Measurements from ENCODE around the gene ENO2. TPM values are rescaled to one million over a fixed set of nuclear protein-coding genes. Genes with fewer than 3 reads are reported as not detected.

ENO2 gene
- total RNA-seq, 2 experiments from 2014 or later = 171 to 175 TPM

- POLR2A ChIA-PET = interaction anchor here (0.5 to 2.6 kb wide), 19 partner anchors 10 to 249 kb away, joined by 3 to 32 read pairs (median 4); partner anchors contain the start of genes ATN1, LPCAT3, PTPN6 and SPSB2
- CTCF ChIA-PET = interaction anchor here (0.6 to 6.2 kb wide), 14 partner anchors 9 to 68 kb away, joined by 3 to 52 read pairs (median 4); partner anchors contain the start of genes ENO2, PTPN6 and SPSB2
Measured at GRCh38 chr12:6937481-6938352, 23.3 kb downstream of the ENO2 start.

DNA sequence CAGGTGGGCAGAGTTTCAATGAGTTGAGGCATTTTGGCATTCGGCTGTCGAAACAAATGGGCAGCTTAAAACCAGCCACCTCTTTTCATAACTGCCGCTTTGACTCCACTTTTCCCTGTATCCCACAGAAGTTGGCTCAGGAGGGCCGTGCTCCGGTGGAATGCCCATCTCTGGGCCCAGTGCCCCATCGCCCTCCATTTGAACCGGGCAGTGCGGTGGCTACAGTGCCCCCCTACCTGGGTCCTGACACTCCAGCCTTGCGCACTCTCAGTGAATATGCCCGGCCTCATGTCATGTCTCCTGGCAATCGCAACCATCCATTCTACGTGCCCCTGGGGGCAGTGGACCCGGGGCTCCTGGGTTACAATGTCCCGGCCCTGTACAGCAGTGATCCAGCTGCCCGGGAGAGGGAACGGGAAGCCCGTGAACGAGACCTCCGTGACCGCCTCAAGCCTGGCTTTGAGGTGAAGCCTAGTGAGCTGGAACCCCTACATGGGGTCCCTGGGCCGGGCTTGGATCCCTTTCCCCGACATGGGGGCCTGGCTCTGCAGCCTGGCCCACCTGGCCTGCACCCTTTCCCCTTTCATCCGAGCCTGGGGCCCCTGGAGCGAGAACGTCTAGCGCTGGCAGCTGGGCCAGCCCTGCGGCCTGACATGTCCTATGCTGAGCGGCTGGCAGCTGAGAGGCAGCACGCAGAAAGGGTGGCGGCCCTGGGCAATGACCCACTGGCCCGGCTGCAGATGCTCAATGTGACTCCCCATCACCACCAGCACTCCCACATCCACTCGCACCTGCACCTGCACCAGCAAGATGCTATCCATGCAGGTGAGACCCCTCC is 24.2 kb downstream of the ENO2 start:
- ChIA-PET CTCF (interaction anchor here (1.0 to 6.2 kb wide), 12 partner anchors 10 to 69 kb away, joined by 3 to 52 read pairs (median 4); partner anchors contain the start of genes ENO2, PTPN6 and SPSB2), POLR2A (interaction anchor here (0.6 to 2.6 kb wide), 14 partner anchors 9 to 172 kb away, joined by 3 to 32 read pairs (median 5); partner anchors contain the start of genes ATN1, LPCAT3, PTPN6 and SPSB2)

DNA sequence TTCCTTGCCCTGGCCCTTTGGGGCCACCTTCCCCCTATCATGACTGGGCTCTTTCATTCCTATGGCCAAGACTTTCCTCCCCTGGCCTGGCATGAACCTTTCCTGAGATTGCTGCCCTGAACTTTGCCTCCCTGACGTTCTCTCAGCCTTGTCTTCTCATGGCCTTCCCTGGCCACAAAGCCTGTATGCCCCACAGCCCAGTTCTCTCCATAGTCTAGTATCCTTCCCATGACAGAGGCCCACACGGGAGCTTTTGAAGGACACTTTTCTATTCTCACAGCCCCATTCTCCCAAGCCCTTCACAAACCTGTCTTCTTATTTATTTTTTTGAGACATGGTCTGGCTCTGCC is 24.8 kb downstream of the ENO2 start:
- CTCF ChIA-PET = interaction anchor here (0.6 to 6.2 kb wide), 5 partner anchors 10 to 170 kb away, joined by 3 to 52 read pairs (median 5); partner anchors contain the start of gene C1RL
- POLR2A ChIA-PET = interaction anchor here (0.5 to 1.5 kb wide), 3 partner anchors 10 to 30 kb away, joined by 3 to 4 read pairs (median 3); no protein-coding TSS in a partner anchor

GRCh38 chr12:6941267-6941666 is 26.9 kb downstream of the ENO2 start:
- ChIA-PET POLR2A (interaction anchor here (0.5 to 12.5 kb wide), 3 partner anchors 19 to 89 kb away, joined by 3 to 353 read pairs (median 6); no protein-coding TSS in a partner anchor), CTCF (interaction anchor here (1.5 kb wide), 1 partner anchor 27 kb away, joined by 3 read pairs; the partner anchor contains the start of gene ENO2)

- CTCF ChIA-PET = interaction anchor here (1.5 to 11.8 kb wide), 3 partner anchors 9 to 27 kb away, joined by 3 to 337 read pairs (median 3); partner anchors contain the start of genes ENO2 and PTPN6
- POLR2A ChIA-PET = interaction anchor here (12.5 kb wide), 1 partner anchor 19 kb away, joined by 353 read pairs; no protein-coding TSS in a partner anchor
Measured at GRCh38 chr12:6941782-6942181, 27.4 kb downstream of the ENO2 start.

DNA sequence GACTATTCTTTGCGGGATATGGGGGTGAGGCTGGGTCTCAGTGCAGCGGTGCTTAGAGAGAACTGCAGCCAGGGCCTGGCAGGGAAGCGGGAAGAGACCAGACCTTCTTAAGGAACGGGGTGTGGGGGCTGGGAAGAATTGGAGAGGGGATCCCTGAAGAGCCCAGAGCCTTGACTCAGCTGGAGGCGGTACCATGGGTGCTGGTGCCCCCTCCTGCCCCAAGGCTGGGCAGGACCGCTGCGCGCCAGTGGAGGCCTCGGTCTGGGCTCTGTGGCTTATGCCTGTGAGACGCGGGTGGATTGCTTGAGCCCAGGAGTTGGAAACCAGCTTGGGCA is 27.9 kb downstream of the ENO2 start:
- ChIA-PET CTCF (interaction anchor here (1.5 to 11.8 kb wide), 4 partner anchors 9 to 28 kb away, joined by 3 to 337 read pairs (median 8); partner anchors contain the start of genes ENO2 and PTPN6), POLR2A (interaction anchor here (2.2 to 12.5 kb wide), 2 partner anchors 10 to 18 kb away, joined by 13 to 353 read pairs; no protein-coding TSS in a partner anchor)

DNA sequence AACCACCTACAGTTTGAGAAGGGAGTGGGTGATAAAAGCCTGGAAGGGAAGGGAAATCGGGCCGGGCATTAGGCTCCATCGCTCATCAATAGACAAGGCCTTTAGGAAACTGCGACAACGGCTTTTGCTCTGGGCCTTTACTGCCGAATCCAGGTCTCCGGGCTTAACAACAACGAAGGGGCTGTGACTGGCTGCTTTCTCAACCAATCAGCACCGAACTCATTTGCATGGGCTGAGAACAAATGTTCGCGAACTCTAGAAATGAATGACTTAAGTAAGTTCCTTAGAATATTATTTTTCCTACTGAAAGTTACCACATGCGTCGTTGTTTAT is 29.0 kb downstream of the ENO2 start:
- ChIA-PET CTCF (interaction anchor here (0.9 to 11.8 kb wide), 12 partner anchors 8 to 177 kb away, joined by 3 to 337 read pairs (median 4); partner anchors contain the start of genes ENO2, PTMS and PTPN6), POLR2A (interaction anchor here (0.6 to 12.5 kb wide), 15 partner anchors 9 to 1031 kb away, joined by 3 to 353 read pairs (median 9); partner anchors contain the start of genes EMG1, LPCAT3, PHB2 and SPSB2)

GRCh38 chr12:6943722-6944380 is 29.5 kb downstream of the ENO2 start, which contains the start of the genes C12orf57 and RNU7-1:
Gene C12orf57, plus strand, starts transcription at chr12:6944022. Its CDS starts 100 bp downstream, at chr12:6944122.
Gene RNU7-1, plus strand, starts transcription at chr12:6943816.
- ChIA-PET CTCF (interaction anchor here (0.8 to 11.8 kb wide), 14 partner anchors 9 to 178 kb away, joined by 3 to 337 read pairs (median 4); partner anchors contain the start of genes ENO2 and PTMS), POLR2A (interaction anchor here (0.6 to 12.5 kb wide), 18 partner anchors 9 to 1031 kb away, joined by 3 to 353 read pairs (median 7); partner anchors contain the start of genes EMG1, LPCAT3, PHB2 and SPSB2)

GRCh38 chr12:6944381-6945186 is 30.2 kb downstream of the ENO2 start:
- POLR2A ChIA-PET = interaction anchor here (0.7 to 12.5 kb wide), 14 partner anchors 8 to 474 kb away, joined by 3 to 353 read pairs (median 9); partner anchors contain the start of genes EMG1, LPCAT3, PHB2 and SPSB2
- CTCF ChIA-PET = interaction anchor here (0.7 to 11.8 kb wide), 15 partner anchors 8 to 178 kb away, joined by 3 to 337 read pairs (median 5); partner anchors contain the start of gene PTMS

DNA sequence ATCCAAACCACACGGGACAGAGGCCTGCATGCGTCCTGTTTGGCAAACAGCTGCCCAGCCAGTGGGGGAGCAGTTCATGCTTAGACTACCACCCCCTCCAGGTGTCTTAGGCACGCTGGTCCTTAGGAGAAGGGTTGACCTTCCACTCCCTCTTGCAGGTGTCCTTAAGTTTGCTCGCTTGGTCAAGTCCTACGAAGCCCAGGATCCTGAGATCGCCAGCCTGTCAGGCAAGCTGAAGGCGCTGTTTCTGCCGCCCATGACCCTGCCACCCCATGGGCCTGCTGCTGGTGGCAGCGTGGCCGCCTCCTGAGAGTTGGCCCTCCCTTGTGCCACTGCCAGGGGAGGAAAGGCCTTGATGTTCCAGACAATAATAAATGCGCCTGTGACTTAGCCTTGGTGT is 31.2 kb downstream of the ENO2 start:
- ChIA-PET CTCF (interaction anchor here (1.4 to 11.8 kb wide), 5 partner anchors 15 to 168 kb away, joined by 3 to 337 read pairs (median 6); partner anchors contain the start of gene C1RL), POLR2A (interaction anchor here (0.9 to 12.5 kb wide), 5 partner anchors 15 to 475 kb away, joined by 4 to 353 read pairs (median 6); partner anchors contain the start of genes SPSB2 and VAMP1)

GRCh38 chr12:6946033-6946919 is 31.9 kb downstream of the ENO2 start:
- ChIA-PET CTCF (interaction anchor here (1.2 to 11.8 kb wide), 9 partner anchors 14 to 167 kb away, joined by 3 to 337 read pairs (median 5); partner anchors contain the start of gene C1RL), POLR2A (interaction anchor here (0.6 to 12.5 kb wide), 7 partner anchors 9 to 161 kb away, joined by 3 to 353 read pairs (median 5); partner anchors contain the start of genes ENO2 and SPSB2)

GRCh38 chr12:6946920-6947374 is 32.6 kb downstream of the ENO2 start:
- ChIA-PET CTCF (interaction anchor here (1.2 to 11.8 kb wide), 6 partner anchors 9 to 96 kb away, joined by 3 to 337 read pairs (median 5); no protein-coding TSS in a partner anchor), POLR2A (interaction anchor here (0.6 to 12.5 kb wide), 7 partner anchors 10 to 223 kb away, joined by 3 to 353 read pairs (median 4); partner anchors contain the start of genes ENO2 and SPSB2)

DNA sequence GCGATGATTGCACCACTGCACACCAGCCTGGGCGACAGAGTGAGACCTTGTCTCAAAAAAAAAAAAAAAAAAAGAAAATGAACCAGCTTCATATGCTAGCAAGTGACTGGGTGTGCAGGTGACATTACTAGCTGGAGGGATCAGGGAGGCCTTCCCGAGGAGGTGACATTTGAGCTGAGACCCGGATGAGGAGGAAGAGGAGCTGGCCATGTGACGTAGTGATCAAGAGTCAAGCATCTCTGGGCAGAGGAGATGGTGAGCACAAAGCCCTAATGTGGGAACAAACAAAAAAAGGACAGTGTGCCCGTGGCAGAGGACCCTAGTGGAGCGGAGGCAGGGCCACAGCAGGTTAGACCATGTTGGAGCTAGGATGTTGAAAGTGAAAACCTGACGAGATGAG is 33.2 kb downstream of the ENO2 start:
- CTCF ChIA-PET = interaction anchor here (1.2 to 11.8 kb wide), 7 partner anchors 10 to 95 kb away, joined by 3 to 337 read pairs (median 5); no protein-coding TSS in a partner anchor
- POLR2A ChIA-PET = interaction anchor here (0.6 to 12.5 kb wide), 5 partner anchors 10 to 223 kb away, joined by 3 to 353 read pairs (median 6); partner anchors contain the start of gene TPI1

DNA sequence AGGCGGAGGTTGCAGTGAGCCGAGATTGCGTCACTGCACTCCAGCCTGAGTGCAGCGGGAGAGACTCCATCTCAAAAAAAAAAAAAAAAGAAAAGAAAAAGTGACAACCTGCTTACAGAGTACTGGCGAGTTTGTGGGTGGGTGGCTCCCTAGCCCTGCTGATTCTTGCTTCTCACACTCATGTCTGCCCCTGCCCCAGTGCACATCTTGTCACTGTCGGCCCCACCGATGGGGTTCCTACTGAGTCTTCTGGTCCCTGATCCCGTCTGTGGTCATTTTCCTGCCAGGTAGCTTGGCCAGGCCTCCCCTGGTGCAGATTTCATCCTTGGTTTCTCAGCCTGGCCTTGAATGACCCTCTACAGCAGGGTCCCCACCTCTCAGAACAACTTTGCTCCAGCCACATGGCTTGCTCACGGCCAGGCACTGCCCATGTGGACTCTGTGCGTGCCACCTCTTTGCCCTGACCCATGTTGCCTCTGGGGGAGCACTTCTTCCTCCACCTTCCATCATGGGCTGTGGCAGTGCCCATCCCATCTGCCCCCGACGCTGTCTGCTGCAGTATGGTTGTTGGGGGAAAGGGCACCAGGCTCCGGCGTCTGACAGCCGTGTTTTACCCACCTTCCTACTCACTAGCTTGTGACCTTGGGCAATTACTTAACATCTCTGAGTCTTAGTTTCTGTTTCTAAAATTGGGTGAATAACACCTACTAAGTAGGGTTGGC is 34.7 kb downstream of the ENO2 start:
- ChIA-PET POLR2A (interaction anchor here (0.7 to 12.5 kb wide), 5 partner anchors 10 to 25 kb away, joined by 3 to 353 read pairs (median 4); no protein-coding TSS in a partner anchor), CTCF (interaction anchor here (0.7 to 11.8 kb wide), 8 partner anchors 9 to 162 kb away, joined by 3 to 337 read pairs (median 4); no protein-coding TSS in a partner anchor)

Measured in activated CD8-positive, alpha-beta memory T cell treated with anti-CD3 and anti-CD28 coated beads for 36 hours (primary cell).